ENCODE data around the gene TLL2. TPM values are rescaled to one million over a fixed set of nuclear protein-coding genes. Genes with fewer than 3 reads are reported as not detected.

Gene TLL2
- total RNA-seq, 1 experiment from 2014 or later, result 0.18 TPM

GRCh38 chr10:96448021-96448457, 65.7 kb downstream of the TLL2 start:
- Histone ChIP-seq H4K20me1 (ENCODE audit: low read length) (no peaks in the 10 kb centered on the region), H3F3A (ENCODE audit: low read length, unreplicated experiment) (no peaks in the 10 kb centered on the region), H3K36me3 (ENCODE audit: low read depth, low read length) (no peaks in the 10 kb centered on the region), H3K4me2 (ENCODE audit: low read length) (no peak overlapping the region), H3K9me3 (ENCODE audit: low read length) (no peaks in the 10 kb centered on the region), H3K27me3 (ENCODE audit: low read length) (peaks cover 16% of the 10 kb centered on the region; the same call in 1 of the 2 replicates), H2AFZ (ENCODE audit: low read length) (no peak overlapping the region), H3K9ac (ENCODE audit: low read length) (no peak overlapping the region), H3K4me3 (ENCODE audit: low read length) (no peak overlapping the region), H3K79me2 (ENCODE audit: low read length) (no peaks in the 10 kb centered on the region), H3K4me1 (ENCODE audit: insufficient read depth, low read length) (no peaks in the 10 kb centered on the region), H3K27ac (ENCODE audit: low read length) (no peak overlapping the region), H3K9me2 (replicated peaks; ENCODE audit: low read length) (no peaks in the 10 kb centered on the region)
- no TSS peak for BruUV-seq (replicated peaks)
- intact Hi-C loops (cut with micrococcal nuclease), result no loop called here
- no peak for DNase-seq
- CTCF ChIA-PET, result no interaction called here
- TF ChIP-seq, protein P1, sequence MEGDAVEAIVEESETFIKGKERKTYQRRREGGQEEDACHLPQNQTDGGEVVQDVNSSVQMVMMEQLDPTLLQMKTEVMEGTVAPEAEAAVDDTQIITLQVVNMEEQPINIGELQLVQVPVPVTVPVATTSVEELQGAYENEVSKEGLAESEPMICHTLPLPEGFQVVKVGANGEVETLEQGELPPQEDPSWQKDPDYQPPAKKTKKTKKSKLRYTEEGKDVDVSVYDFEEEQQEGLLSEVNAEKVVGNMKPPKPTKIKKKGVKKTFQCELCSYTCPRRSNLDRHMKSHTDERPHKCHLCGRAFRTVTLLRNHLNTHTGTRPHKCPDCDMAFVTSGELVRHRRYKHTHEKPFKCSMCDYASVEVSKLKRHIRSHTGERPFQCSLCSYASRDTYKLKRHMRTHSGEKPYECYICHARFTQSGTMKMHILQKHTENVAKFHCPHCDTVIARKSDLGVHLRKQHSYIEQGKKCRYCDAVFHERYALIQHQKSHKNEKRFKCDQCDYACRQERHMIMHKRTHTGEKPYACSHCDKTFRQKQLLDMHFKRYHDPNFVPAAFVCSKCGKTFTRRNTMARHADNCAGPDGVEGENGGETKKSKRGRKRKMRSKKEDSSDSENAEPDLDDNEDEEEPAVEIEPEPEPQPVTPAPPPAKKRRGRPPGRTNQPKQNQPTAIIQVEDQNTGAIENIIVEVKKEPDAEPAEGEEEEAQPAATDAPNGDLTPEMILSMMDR (conservative IDR thresholded peaks at IDR 0.05; ENCODE audit: low read depth, low read length), result no peak
- TF ChIP-seq EZH2 (IDR thresholded peaks at IDR 0.05; ENCODE audit: low read length, unreplicated experiment) (no peak), EZH2phosphoT487 (IDR thresholded peaks at IDR 0.05; ENCODE audit: borderline replicate concordance, low read length) (no peak)
- POLR2A ChIA-PET (ENCODE audit: unreplicated experiment), result no interaction called here
- no peak for ATAC-seq

- H3K27ac ChIP-seq (ENCODE audit: low read length), result no peak overlapping the region
- POLR2A ChIA-PET (ENCODE audit: unreplicated experiment), result no interaction called here
- intact Hi-C loops (cut with micrococcal nuclease), result no loop called here
- no peak overlapping the region for H3K9ac ChIP-seq (ENCODE audit: low read length)
- H3F3A ChIP-seq (ENCODE audit: low read length, unreplicated experiment), result no peaks in the 10 kb centered on the region
- TF ChIP-seq EZH2phosphoT487 (IDR thresholded peaks at IDR 0.05; ENCODE audit: borderline replicate concordance, low read length) (no peak), EZH2 (IDR thresholded peaks at IDR 0.05; ENCODE audit: low read length, unreplicated experiment) (no peak)
- TF ChIP-seq, protein P1 (conservative IDR thresholded peaks at IDR 0.05; ENCODE audit: low read depth, low read length), result no peak
- CTCF ChIA-PET, result no interaction called here
- peaks cover 14% of the 10 kb centered on the region; the same call in 1 of the 2 replicates for H3K27me3 ChIP-seq (ENCODE audit: low read length)
- no peaks in the 10 kb centered on the region for H3K4me1 ChIP-seq (ENCODE audit: insufficient read depth, low read length)
- H3K79me2 ChIP-seq (ENCODE audit: low read length), result no peaks in the 10 kb centered on the region
- no peak for ATAC-seq
- no peaks in the 10 kb centered on the region for H3K36me3 ChIP-seq (ENCODE audit: low read depth, low read length)
- no peaks in the 10 kb centered on the region for H4K20me1 ChIP-seq (ENCODE audit: low read length)
- no peaks in the 10 kb centered on the region for H3K9me2 ChIP-seq (replicated peaks; ENCODE audit: low read length)
- no peak for DNase-seq
- H3K4me2 ChIP-seq (ENCODE audit: low read length), result no peak overlapping the region
- no peaks in the 10 kb centered on the region for H3K9me3 ChIP-seq (ENCODE audit: low read length)
- no peak overlapping the region for H2AFZ ChIP-seq (ENCODE audit: low read length)
- no peak overlapping the region for H3K4me3 ChIP-seq (ENCODE audit: low read length)
- BruUV-seq (replicated peaks), result no TSS peak
Observed at GRCh38 chr10:96446966-96447596, 66.6 kb downstream of the TLL2 start.

- ChIA-PET POLR2A (ENCODE audit: unreplicated experiment) (no interaction called here), CTCF (no interaction called here)
- intact Hi-C loops (cut with micrococcal nuclease), result no loop called here
- no peaks in the 10 kb centered on the region for H4K20me1 ChIP-seq (ENCODE audit: low read length)
- H3K9me2 ChIP-seq (replicated peaks; ENCODE audit: low read length), result no peaks in the 10 kb centered on the region
- no peaks in the 10 kb centered on the region for H3K9me3 ChIP-seq (ENCODE audit: low read length)
- no peaks in the 10 kb centered on the region for H3K79me2 ChIP-seq (ENCODE audit: low read length)
- H3K36me3 ChIP-seq (ENCODE audit: low read depth, low read length), result no peaks in the 10 kb centered on the region
- no peak overlapping the region for H3K27ac ChIP-seq (ENCODE audit: low read length)
- H2AFZ ChIP-seq (ENCODE audit: low read length), result no peak overlapping the region
- no peak overlapping the region for H3K4me3 ChIP-seq (ENCODE audit: low read length)
- ATAC-seq, result no peak
- TF ChIP-seq EZH2phosphoT487 (IDR thresholded peaks at IDR 0.05; ENCODE audit: borderline replicate concordance, low read length) (no peak), EZH2 (IDR thresholded peaks at IDR 0.05; ENCODE audit: low read length, unreplicated experiment) (no peak)
- TF ChIP-seq, protein P1 (conservative IDR thresholded peaks at IDR 0.05; ENCODE audit: low read depth, low read length), result no peak
- H3K4me2 ChIP-seq (ENCODE audit: low read length), result no peak overlapping the region
- no peak for DNase-seq
- no TSS peak for BruUV-seq (replicated peaks)
- no peaks in the 10 kb centered on the region for H3K4me1 ChIP-seq (ENCODE audit: insufficient read depth, low read length)
- H3F3A ChIP-seq (ENCODE audit: low read length, unreplicated experiment), result no peaks in the 10 kb centered on the region
- H3K9ac ChIP-seq (ENCODE audit: low read length), result no peak overlapping the region
- H3K27me3 ChIP-seq (ENCODE audit: low read length), result peaks cover 9% of the 10 kb centered on the region
Observed at GRCh38 chr10:96441987-96442643, 71.6 kb downstream of the TLL2 start.
